Pons (tissue), 1 donor: ENCODE results near the gene PHLPP2.
"Not testable (repeated sequence)": the region's sequence is repeated elsewhere in the genome, so short reads cannot be mapped to it uniquely, and the experiment has no call there.

ENCODE experiments used
- DNase-seq: peaks from one replicate; pipeline ENCODE4 v3.0.0-alpha.2; 2016; ENCODE audit warnings: low spot score

The PHLPP2 gene

DNA sequence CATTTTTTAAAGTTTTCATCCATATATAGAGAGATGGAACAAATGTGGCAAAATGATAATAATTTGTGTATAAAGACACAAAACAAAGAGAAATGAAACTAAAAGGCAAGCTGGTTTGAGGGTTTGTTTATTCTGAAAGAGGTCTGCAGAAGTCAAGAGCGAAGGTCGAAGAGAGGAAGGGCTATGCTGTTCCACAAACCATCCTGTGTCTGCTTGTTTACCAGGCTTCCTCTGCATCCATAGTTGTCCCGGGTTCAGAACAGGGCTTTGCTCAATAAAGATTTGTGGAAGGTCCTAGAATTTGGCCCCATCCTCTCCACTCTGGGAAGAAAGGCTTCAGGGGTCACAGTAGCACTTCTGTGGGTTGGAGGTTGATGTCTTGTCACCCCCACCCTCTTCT, 100.9 kb downstream of the PHLPP2 start:
- no peak for DNase-seq

DNA sequence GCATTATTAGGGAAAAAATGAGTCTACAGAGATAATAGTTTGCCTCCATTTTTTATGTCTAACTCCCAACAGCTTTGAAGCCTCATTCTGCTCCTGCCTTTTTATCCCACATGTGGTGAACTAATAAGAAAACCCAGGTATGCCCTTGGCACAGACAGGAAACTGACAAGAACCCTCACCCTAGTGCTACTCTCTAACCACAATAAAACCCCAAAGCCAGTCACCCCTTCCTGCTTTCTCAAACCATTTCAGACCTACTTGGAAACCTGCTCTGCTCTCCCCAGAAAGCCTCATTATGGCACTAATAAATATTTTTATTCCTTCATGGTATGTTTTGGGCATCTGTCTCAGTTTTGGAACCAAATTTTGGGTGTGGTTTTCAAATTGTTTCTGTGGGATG, 102.4 kb downstream of the PHLPP2 start:
- DNase-seq: no peak

DNA sequence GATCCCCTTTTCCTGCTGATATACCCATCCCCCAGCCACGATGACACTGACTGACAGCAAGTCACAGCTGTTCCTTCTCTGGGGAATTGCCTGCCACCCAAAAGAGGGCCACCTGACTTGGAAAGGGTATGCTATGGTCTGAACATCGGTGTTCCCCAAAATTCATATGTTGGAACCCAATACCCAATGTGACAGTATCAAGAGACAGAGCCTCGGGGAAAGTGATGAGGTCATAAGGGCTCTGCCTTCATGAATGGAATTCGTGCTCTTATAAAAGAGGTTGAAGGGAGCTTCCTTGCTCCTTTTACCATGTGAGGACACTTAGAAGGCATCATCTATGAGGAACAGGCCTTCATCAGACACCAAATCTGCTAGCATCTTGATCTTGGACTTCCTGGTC, 106.1 kb downstream of the PHLPP2 start:
- no peak for DNase-seq

- not testable (repeated sequence) for DNase-seq
Measured at GRCh38 chr16:71614956-71615355, 109.5 kb downstream of the PHLPP2 start.

DNA sequence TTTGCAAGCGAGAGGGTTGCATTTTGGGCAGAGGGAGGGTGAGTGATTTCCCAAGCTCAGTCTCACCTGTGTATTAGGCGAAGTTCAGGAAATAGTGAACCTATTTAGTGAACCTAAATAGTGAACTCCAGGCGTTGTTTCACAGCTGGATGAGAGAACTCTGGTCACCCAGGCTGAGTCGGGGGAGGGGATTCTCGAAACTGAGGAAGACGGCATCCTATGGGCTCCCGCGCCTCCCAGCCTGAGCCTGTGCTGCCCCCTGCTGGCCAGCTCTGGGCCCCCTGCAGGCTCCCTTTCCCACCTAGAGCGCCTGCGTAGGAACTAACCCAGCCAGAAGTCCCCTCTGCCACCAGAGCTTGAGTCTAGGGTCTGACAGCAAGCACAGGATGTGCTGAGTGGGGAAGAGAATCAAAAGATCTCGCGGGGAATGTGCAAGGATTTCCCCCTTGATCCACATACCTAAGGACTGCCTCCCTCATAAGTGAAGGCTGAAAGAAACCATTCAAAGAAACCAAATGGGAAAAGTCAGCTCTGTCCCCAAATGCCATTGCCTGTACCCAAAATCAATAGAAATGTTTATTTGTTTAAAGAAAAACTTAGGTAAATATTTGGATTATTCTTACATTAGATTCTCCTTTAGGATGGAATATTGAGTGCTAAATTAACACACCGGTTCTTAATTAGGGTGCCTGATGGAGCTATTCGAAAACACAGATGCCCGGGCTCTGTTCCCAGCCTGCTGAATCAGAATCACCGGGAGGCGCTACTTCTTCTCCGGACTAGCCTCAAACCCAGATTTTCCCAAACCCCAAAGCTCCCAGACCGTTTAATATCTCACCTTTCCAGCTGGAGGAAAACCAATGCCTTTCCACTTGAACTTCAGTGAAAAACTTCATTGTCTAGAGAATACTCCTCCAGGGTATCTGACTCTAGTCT, 113.3 kb downstream of the PHLPP2 start:
- peak; percentile 27 for DNase-seq

- no peak for DNase-seq
Measured at GRCh38 chr16:71610447-71610846, 114.1 kb downstream of the PHLPP2 start.

DNA sequence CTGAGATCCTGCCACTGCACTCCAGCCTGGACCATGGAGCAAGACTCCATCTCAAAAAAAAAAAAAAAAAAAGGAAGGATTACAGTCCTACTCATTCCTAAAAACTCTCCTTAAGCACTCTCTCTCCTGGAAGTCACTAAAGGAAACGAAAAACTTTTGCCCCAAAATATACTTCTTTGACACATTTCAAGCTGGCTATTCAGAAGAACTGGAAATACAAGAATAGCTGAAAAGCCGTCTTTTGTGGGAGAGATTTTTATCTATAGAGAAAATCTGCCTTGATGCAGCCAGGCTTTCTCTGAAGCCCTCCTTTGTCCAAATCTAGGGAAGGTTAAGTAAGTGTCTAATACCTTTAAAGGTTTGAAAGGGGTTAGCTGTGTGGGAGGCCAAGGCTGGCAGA, 115.4 kb downstream of the PHLPP2 start:
- no peak for DNase-seq

- DNase-seq: peak; percentile 57
Measured at GRCh38 chr16:71600822-71601221, 123.7 kb downstream of the PHLPP2 start.

DNA sequence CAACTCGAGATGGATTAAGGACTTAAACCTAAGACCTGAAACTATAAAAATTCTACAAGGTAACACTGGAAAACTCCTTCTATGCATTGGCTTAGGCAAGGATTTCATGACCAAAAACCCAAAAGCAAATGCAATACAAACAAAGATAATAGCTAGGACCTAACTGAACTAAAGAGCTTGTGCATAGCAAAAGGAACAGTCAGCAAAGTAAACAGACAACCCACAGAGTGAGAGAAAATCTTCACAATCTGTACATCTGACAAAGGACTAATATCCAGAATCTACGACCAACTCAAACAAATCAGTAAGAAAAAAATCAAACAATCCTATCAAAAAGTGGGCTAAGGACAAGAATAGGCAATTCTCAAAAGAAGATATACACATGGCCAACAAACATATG, 126.1 kb downstream of the PHLPP2 start:
- DNase-seq: not testable (repeated sequence)

- DNase-seq: not testable (repeated sequence)
Measured at GRCh38 chr16:71595340-71595826, 129.1 kb downstream of the PHLPP2 start.
